ENCODE results near the gene DKKL1.

The DKKL1 gene

GRCh38 chr19:49403404-49404187, 39.9 kb downstream of the DKKL1 start:
- ATAC-seq: peak; percentile 91
- TF ChIP-seq CSDC2 (CRISPR knock-in tag; IDR thresholded peaks at IDR 0.05) (no peak), OSR1 (CRISPR knock-in tag; IDR thresholded peaks at IDR 0.05) (no peak), CREB5 (CRISPR knock-in tag; IDR thresholded peaks at IDR 0.05; ENCODE audit: low read depth) (no peak), TSHZ2 (CRISPR knock-in tag; IDR thresholded peaks at IDR 0.05) (no peak), SNAI2 (CRISPR knock-in tag; IDR thresholded peaks at IDR 0.05) (no peak), TOX (CRISPR knock-in tag; IDR thresholded peaks at IDR 0.05; ENCODE audit: borderline replicate concordance) (no peak), GLIS3 (CRISPR knock-in tag; IDR thresholded peaks at IDR 0.05) (no peak), PPARA (CRISPR knock-in tag; IDR thresholded peaks at IDR 0.05; ENCODE audit: borderline replicate concordance) (no peak), CSRNP3 (CRISPR knock-in tag; IDR thresholded peaks at IDR 0.05) (no peak), ISL1 (CRISPR knock-in tag; IDR thresholded peaks at IDR 0.05) (no peak), ZNF565 (CRISPR knock-in tag; conservative IDR thresholded peaks at IDR 0.05; ENCODE audit: low read depth) (no peak), ZFP3 (CRISPR knock-in tag; IDR thresholded peaks at IDR 0.05) (no peak), ZFP30 (CRISPR knock-in tag; IDR thresholded peaks at IDR 0.05) (no peak), ZNF8 (CRISPR knock-in tag; IDR thresholded peaks at IDR 0.05) (no peak)

- TF ChIP-seq BACH2 (CRISPR knock-in tag; IDR thresholded peaks at IDR 0.05; ENCODE audit: borderline replicate concordance) (no peak), ISL1 (CRISPR knock-in tag; IDR thresholded peaks at IDR 0.05) (no peak), ZFP3 (CRISPR knock-in tag; IDR thresholded peaks at IDR 0.05) (no peak), ZFP30 (CRISPR knock-in tag; IDR thresholded peaks at IDR 0.05) (no peak), CSRNP3 (CRISPR knock-in tag; IDR thresholded peaks at IDR 0.05) (no peak), CSDC2 (CRISPR knock-in tag; IDR thresholded peaks at IDR 0.05) (no peak), TCF4 (CRISPR knock-in tag; IDR thresholded peaks at IDR 0.05; ENCODE audit: borderline replicate concordance) (no peak), TSHZ2 (CRISPR knock-in tag; IDR thresholded peaks at IDR 0.05) (no peak), PPARA (CRISPR knock-in tag; IDR thresholded peaks at IDR 0.05; ENCODE audit: borderline replicate concordance) (no peak), OSR1 (CRISPR knock-in tag; IDR thresholded peaks at IDR 0.05) (no peak), CREB5 (CRISPR knock-in tag; IDR thresholded peaks at IDR 0.05; ENCODE audit: low read depth) (no peak), ARNTL (CRISPR knock-in tag; IDR thresholded peaks at IDR 0.05; ENCODE audit: borderline replicate concordance, low read depth) (no peak), TOX (CRISPR knock-in tag; IDR thresholded peaks at IDR 0.05; ENCODE audit: borderline replicate concordance) (no peak)
- ATAC-seq: no peak
Observed at GRCh38 chr19:49407079-49407478, 43.4 kb downstream of the DKKL1 start.
